MCF 10A (cell line): ENCODE data around the gene TUBGCP6. TPM values are rescaled to one million over a fixed set of nuclear protein-coding genes. Genes with fewer than 3 reads are reported as not detected.

Experiments
- BruUV-seq: library from RNA; stranded (reverse); fragments of 400-500 nt; replicated peaks from 2 replicates; lab custom pipeline; 2021; lab: Mats Ljungman, UMichigan
- CTCF ChIA-PET: fragments of 300-600 bp; sonication (Branson Sonifier 250); formaldehyde crosslinking; extraction: SDS; loops from one replicate; lab custom pipeline; 2021; ENCODE audit warnings: antibody characterized with exemption, inconsistent platforms; lab: Yijun Ruan, JAX
- POLR2A ChIA-PET: fragments of 300-600, 350-650 bp; sonication (Branson Sonifier 250); formaldehyde crosslinking; extraction: SDS; loops from one replicate; lab custom pipeline; 2020; ENCODE audit warnings: antibody characterized with exemption, inconsistent platforms; lab: Yijun Ruan, JAX
- DNase-seq: peaks from one replicate; pipeline ENCODE4 v3.0.0-alpha.2; 2018; ENCODE audit not compliant: unreplicated experiment
- H3K27ac Mint-ChIP-seq: one replicate; pipeline ENCODE4 v1.8.0; 2022; ENCODE audit warnings: mild to moderate bottlenecking, low read depth, mixed read lengths; ENCODE audit not compliant: unreplicated experiment
- H3K27me3 Mint-ChIP-seq: one replicate; pipeline ENCODE4 v1.8.0; 2022; ENCODE audit warnings: mixed read lengths; ENCODE audit not compliant: insufficient read depth, unreplicated experiment
- H3K36me3 Mint-ChIP-seq: one replicate; pipeline ENCODE4 v1.8.0; 2022; ENCODE audit warnings: mild to moderate bottlenecking, moderate library complexity, mixed read lengths; ENCODE audit not compliant: insufficient read depth, unreplicated experiment
- H3K4me1 Mint-ChIP-seq: one replicate; pipeline ENCODE4 v1.8.0; 2022; ENCODE audit warnings: mixed read lengths; ENCODE audit not compliant: insufficient read depth, unreplicated experiment
- H3K4me3 Mint-ChIP-seq: one replicate; pipeline ENCODE4 v1.8.0; 2022; ENCODE audit warnings: mild to moderate bottlenecking, moderate library complexity, mixed read lengths; ENCODE audit not compliant: unreplicated experiment
- H3K9me3 Mint-ChIP-seq: one replicate; pipeline ENCODE4 v1.8.0; 2022; ENCODE audit warnings: mixed read lengths; ENCODE audit not compliant: unreplicated experiment
- intact Hi-C: fragments of 100-400 bp; cut with micrococcal nuclease; formaldehyde crosslinking; loops from 2 replicates; pipeline ENCODE4 v1.14.1; 2022
- total RNA-seq: library from RNA; stranded (reverse); gene quantifications from 2 replicates; pipeline ENCODE4 v1.2.3, GENCODE V29; 2022
- TF ChIP-seq, protein P1 (sequence below): fragments of 200-600 bp; IDR thresholded peaks from one replicate; pipeline ENCODE4 v1.8.0; 2022; ENCODE audit warnings: antibody characterized with exemption, mild to moderate bottlenecking; ENCODE audit not compliant: unreplicated experiment

Gene TUBGCP6
- total RNA-seq, 1 experiment from 2014 or later, result 27.9 TPM

DNA sequence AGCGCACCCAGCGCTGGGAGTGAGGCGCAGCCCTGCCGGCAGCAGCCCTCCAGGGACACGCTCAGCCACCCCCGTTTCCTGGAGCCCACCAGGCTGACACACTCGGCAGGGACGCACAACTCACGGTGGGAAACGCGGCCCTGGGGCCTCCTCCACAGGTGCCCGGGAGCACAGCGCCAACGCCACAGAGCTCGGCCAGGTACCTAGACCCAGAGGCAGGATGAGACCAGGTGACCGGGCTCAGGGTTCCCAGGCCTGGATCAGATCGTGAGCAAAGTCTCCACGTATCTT, 18.0 kb downstream of the TUBGCP6 start:
- DNase-seq, result no peak
- Mint-ChIP-seq H3K9me3 (no peaks in the 10 kb centered on the region), H3K4me3 (no peak overlapping the region), H3K4me1 (no peaks in the 10 kb centered on the region), H3K27me3 (no peaks in the 10 kb centered on the region), H3K36me3 (peaks cover 49% of the 10 kb centered on the region), H3K27ac (no peak overlapping the region)
- BruUV-seq, result no TSS peak
- ChIA-PET CTCF (interaction anchor here (1.1 kb wide), 1 partner anchor 20 kb away, joined by 3 read pairs; no protein-coding TSS in a partner anchor), POLR2A (interaction anchor here (0.6 kb wide), 1 partner anchor 96 kb away, joined by 3 read pairs; no protein-coding TSS in a partner anchor)
- TF ChIP-seq, protein P1, sequence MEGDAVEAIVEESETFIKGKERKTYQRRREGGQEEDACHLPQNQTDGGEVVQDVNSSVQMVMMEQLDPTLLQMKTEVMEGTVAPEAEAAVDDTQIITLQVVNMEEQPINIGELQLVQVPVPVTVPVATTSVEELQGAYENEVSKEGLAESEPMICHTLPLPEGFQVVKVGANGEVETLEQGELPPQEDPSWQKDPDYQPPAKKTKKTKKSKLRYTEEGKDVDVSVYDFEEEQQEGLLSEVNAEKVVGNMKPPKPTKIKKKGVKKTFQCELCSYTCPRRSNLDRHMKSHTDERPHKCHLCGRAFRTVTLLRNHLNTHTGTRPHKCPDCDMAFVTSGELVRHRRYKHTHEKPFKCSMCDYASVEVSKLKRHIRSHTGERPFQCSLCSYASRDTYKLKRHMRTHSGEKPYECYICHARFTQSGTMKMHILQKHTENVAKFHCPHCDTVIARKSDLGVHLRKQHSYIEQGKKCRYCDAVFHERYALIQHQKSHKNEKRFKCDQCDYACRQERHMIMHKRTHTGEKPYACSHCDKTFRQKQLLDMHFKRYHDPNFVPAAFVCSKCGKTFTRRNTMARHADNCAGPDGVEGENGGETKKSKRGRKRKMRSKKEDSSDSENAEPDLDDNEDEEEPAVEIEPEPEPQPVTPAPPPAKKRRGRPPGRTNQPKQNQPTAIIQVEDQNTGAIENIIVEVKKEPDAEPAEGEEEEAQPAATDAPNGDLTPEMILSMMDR, result no peak
- intact Hi-C loops, result no loop called here

DNA sequence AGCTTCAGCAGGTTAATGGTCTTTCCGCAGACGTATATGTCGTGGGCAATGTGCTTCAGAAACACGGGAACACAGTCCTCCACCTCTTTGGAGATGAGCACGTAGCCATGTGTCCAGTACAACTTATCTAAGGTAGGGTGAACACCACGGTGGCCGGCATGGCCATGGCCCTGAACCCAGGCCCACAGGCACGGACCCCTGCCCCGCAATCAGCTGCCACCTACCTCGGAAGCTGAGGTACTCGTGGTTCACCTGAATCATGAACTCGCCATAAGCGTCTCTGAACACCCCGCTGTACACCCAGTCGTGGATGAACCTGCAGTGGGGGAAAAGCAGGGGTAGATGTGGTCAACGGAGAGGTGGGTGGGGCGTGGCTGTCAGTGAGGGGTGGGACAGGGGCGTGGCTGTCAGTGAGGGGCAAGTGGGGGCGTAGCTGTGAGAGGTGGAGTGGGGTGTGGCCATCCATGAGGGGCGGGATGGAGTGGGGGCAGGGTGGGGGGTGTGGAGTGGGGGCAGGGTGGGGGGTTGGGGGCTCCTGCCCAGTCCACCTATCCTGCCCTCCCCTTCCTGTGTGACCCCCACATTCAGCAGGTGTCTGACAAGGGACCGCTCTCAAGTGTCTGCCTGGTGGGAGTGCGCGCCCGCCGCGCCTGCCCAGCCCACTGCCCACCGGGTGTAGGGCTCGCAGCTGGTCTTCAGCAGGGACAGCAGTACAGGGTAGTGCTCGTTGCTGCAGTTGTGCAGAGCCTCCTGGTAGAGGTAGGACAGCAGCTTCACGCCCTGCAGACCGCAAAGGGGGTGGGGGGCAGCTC, 18.6 kb downstream of the TUBGCP6 start:
- ChIA-PET POLR2A (no interaction called here), CTCF (interaction anchor here (1.1 kb wide), 1 partner anchor 20 kb away, joined by 3 read pairs; no protein-coding TSS in a partner anchor)
- DNase-seq, result no peak
- Mint-ChIP-seq H3K27ac (no peak overlapping the region), H3K27me3 (no peaks in the 10 kb centered on the region), H3K36me3 (peaks cover 50% of the 10 kb centered on the region), H3K9me3 (no peaks in the 10 kb centered on the region), H3K4me3 (no peak overlapping the region), H3K4me1 (no peaks in the 10 kb centered on the region)
- TF ChIP-seq, protein P1, result no peak
- BruUV-seq, result no TSS peak
- intact Hi-C loops, result no loop called here

DNA sequence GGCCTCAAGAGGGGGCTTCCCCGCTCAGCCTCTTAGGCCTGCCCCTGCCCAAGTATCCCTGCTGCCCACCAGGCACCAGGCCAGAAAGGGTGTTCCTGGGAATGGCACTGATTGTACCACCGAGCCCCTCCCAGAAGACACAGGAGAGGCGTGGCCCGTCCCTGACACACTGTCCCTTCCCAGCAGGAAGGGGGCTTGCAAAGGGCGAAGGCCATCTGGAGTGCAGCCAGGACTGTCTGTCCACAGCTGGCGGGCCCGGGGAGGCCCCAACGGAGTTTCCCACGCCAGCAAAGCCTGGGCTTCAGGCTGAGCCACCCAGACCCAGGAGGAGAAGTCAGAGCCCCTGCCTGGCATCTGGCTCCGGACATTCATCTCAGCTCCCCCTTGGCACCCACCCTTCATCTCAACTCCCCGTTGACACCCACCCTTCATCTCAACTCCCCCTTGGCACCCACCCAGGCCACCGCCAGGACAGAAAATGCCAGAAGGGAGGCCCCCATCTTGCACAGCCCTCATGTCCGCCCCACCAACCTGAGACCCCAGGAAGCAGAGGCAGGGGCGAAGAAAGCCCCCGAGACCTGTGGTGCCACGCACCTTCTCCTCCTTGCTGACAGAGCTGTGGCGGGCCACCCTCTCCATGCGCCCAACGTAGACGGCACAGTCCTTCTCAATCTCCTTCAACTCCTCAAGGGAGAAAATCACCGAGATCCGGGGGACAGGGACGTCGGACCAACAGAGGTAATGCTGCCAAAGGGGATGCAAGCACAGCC, 19.4 kb downstream of the TUBGCP6 start:
- H3K36me3 Mint-ChIP-seq, result peaks cover 52% of the 10 kb centered on the region
- H3K27me3 Mint-ChIP-seq, result no peaks in the 10 kb centered on the region
- no peak overlapping the region for H3K27ac Mint-ChIP-seq
- no TSS peak for BruUV-seq
- POLR2A ChIA-PET, result no interaction called here
- DNase-seq, result no peak
- CTCF ChIA-PET, result no interaction called here
- intact Hi-C loops, result no loop called here
- H3K4me3 Mint-ChIP-seq, result no peak overlapping the region
- TF ChIP-seq, protein P1, result no peak
- H3K9me3 Mint-ChIP-seq, result no peaks in the 10 kb centered on the region
- no peaks in the 10 kb centered on the region for H3K4me1 Mint-ChIP-seq

DNA sequence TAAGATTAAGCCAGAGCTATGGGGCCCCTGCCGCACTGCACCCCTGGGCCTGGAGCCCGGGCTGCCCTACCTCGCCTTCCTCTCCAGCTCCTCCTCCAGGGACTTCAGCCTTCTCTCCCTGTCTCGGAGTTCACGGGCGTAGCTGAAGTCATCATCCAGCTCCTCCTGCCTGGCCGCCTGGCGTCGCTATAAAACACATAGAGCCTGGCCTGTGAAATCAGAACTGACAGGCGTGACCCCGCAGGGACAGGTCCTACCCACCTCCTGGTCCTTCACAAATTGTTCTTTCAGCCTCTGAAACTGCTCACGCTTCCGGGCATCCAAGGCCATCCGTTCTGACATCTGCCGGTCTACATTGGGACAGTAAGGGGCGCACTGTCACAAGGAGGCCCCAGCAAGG, 20.8 kb downstream of the TUBGCP6 start:
- ChIA-PET CTCF (interaction anchor here (1.0 to 2.9 kb wide), 2 partner anchors 17 to 25 kb away, joined by 3 to 8 read pairs; no protein-coding TSS in a partner anchor), POLR2A (no interaction called here)
- Mint-ChIP-seq H3K4me1 (no peaks in the 10 kb centered on the region), H3K36me3 (peaks cover 51% of the 10 kb centered on the region), H3K27me3 (no peaks in the 10 kb centered on the region), H3K27ac (no peak overlapping the region), H3K9me3 (no peaks in the 10 kb centered on the region), H3K4me3 (no peak overlapping the region)
- TF ChIP-seq, protein P1, result no peak
- no peak for DNase-seq
- BruUV-seq, result no TSS peak
- intact Hi-C loops, result no loop called here
